ENCODE data around the gene PAQR5. TPM values are rescaled to one million over a fixed set of nuclear protein-coding genes. Genes with fewer than 3 reads are reported as not detected.

PAQR5 gene
- total RNA-seq, 1 donor from 2014 or later, result 1.2 TPM

GRCh38 chr15:69318033-69318432 is 19.3 kb downstream of the PAQR5 start:
- Histone ChIP-seq H3K4me3 (ENCODE audit: insufficient read depth, low read depth, low read length) (no peak overlapping the region), H3K4me1 (ENCODE audit: insufficient read depth, low read length) (no peaks in the 10 kb centered on the region), H3K4me2 (ENCODE audit: low read length) (no peak overlapping the region), H3K79me2 (ENCODE audit: insufficient read depth, low read length) (no peaks in the 10 kb centered on the region), H3K27me3 (ENCODE audit: insufficient read depth, low read length) (peaks cover 2% of the 10 kb centered on the region), H3K9me3 (ENCODE audit: insufficient read depth, low read depth, low read length) (no peaks in the 10 kb centered on the region), H3K9ac (ENCODE audit: low read length) (no peak overlapping the region), H3K27ac (ENCODE audit: low read depth, low read length) (no peak overlapping the region), H3K36me3 (ENCODE audit: insufficient read depth, low read length) (no peaks in the 10 kb centered on the region), H2AFZ (ENCODE audit: low read depth, low read length) (no peak overlapping the region), H4K20me1 (ENCODE audit: insufficient read depth, low read length) (no peaks in the 10 kb centered on the region)
- Mint-ChIP-seq H3K9me3 (ENCODE audit: unreplicated experiment) (peaks cover 2% of the 10 kb centered on the region), H3K36me3 (ENCODE audit: low read depth, unreplicated experiment) (no peaks in the 10 kb centered on the region), H3K27ac (ENCODE audit: unreplicated experiment) (no peak overlapping the region), H3K4me3 (ENCODE audit: unreplicated experiment) (no peak overlapping the region), H3K27me3 (ENCODE audit: low read depth, unreplicated experiment) (peaks cover 15% of the 10 kb centered on the region), H3K4me1 (ENCODE audit: low read depth, unreplicated experiment) (no peaks in the 10 kb centered on the region)
- FAIRE-seq (no peak), DNase-seq (ENCODE audit: low read depth) (no peak)
- TF ChIP-seq CTCF (IDR thresholded peaks at IDR 0.05; ENCODE audit: insufficient read depth, low read depth, low read length), result no peak
- TF ChIP-seq EZH2 (IDR thresholded peaks at IDR 0.05; ENCODE audit: insufficient read depth, low read length), result no peak

GRCh38 chr15:69319384-69320375 is 21.0 kb downstream of the PAQR5 start:
- no peaks in the 10 kb centered on the region for H3K9me3 ChIP-seq (ENCODE audit: insufficient read depth, low read depth, low read length)
- H3K4me3 Mint-ChIP-seq (ENCODE audit: unreplicated experiment), result no peak overlapping the region
- no peak for TF ChIP-seq CTCF (IDR thresholded peaks at IDR 0.05; ENCODE audit: insufficient read depth, low read depth, low read length)
- no peak for TF ChIP-seq EZH2 (IDR thresholded peaks at IDR 0.05; ENCODE audit: insufficient read depth, low read length)
- H3K79me2 ChIP-seq (ENCODE audit: insufficient read depth, low read length), result no peaks in the 10 kb centered on the region
- H4K20me1 ChIP-seq (ENCODE audit: insufficient read depth, low read length), result no peaks in the 10 kb centered on the region
- H3K4me1 ChIP-seq (ENCODE audit: insufficient read depth, low read length), result no peaks in the 10 kb centered on the region
- FAIRE-seq, result no peak
- H3K4me1 Mint-ChIP-seq (ENCODE audit: low read depth, unreplicated experiment), result no peaks in the 10 kb centered on the region
- no peaks in the 10 kb centered on the region for H3K36me3 ChIP-seq (ENCODE audit: insufficient read depth, low read length)
- peaks cover 2% of the 10 kb centered on the region for H3K9me3 Mint-ChIP-seq (ENCODE audit: unreplicated experiment)
- H2AFZ ChIP-seq (ENCODE audit: low read depth, low read length), result no peak overlapping the region
- H3K27me3 Mint-ChIP-seq (ENCODE audit: low read depth, unreplicated experiment), result peaks cover 21% of the 10 kb centered on the region
- peaks cover 11% of the 10 kb centered on the region for H3K27me3 ChIP-seq (ENCODE audit: insufficient read depth, low read length)
- no peak overlapping the region for H3K4me3 ChIP-seq (ENCODE audit: insufficient read depth, low read depth, low read length)
- H3K36me3 Mint-ChIP-seq (ENCODE audit: low read depth, unreplicated experiment), result peaks cover 2% of the 10 kb centered on the region
- no peak overlapping the region for H3K4me2 ChIP-seq (ENCODE audit: low read length)
- no peak overlapping the region for H3K27ac ChIP-seq (ENCODE audit: low read depth, low read length)
- H3K27ac Mint-ChIP-seq (ENCODE audit: unreplicated experiment), result no peak overlapping the region
- no peak overlapping the region for H3K9ac ChIP-seq (ENCODE audit: low read length)
- DNase-seq (ENCODE audit: low read depth), result no peak

Data from astrocyte (in vitro differentiated cells and primary cell).